ENCODE measurements around the gene ANO2.

The ANO2 gene

DNA sequence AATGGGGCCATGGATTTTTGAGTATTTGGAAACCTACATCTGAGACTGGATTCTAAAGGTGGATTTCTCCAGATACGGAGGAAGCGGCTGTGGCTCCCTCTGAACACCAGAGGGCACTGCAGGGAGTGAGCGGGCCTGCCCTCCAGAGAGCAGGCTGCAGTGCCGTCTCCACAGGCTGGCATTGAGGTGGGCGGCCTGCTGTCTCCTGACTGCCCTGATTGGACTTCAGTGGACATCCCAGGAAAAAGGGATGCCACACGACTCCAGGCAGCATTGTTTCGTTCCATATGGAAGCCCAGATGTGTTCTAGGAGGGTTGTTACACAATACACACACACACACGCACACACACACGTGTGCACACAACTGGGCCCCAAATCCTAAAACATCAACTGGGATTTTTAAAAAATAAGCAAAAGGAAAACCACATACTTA, 20.9 kb upstream of the ANO2 start:
- FAIRE-seq (peak; percentile 56), DNase-seq (ENCODE audit: extremely low spot score, insufficient read length, low read depth) (peak; percentile 42)

DNA sequence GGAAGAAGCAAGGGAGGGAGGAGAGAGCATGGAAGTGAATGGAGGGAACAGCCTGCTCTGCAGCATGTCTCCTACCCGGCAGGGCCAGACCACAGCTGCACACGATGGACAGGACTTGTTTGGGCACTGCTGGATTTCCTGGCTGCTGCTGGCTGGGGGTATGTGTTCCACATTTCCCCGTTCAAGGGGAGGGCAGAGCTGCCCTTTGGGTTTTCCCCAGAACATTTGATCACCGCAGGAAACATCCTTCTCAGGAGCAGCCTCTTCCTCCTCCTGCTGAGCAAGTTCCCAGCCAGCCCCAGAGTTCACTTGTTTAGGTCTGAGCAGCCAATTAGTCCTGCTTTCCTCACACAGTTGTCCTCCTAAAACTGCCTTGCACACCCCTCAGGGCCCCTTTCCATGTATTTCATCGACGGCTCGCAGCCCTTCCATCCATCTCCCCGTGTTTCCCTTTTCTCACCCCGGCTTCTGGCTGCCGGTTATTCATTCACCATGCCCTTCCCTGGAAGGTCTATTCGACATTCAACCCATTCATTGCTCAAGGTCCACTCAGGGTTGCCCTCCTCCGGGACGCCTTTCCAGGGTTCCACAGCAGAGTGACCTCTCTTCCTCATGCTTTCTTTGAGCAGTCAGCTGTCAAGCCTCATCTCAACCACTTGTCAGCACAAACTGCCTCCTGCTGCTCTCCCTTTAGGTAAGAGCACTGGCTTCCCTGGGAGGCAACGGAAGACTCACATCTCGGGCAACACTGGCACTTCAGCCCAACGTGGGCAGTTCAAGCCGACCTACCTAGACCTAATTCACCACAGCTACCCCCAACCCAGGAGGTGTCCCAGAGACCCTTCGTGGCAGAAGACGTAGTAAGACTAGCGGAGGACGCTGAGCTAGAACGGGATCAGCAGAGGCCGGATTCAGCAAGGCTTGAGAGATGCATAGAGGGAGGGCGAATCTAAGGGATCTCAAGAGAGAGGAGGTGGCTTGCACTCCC, 20.1 kb upstream of the ANO2 start:
- DNase-seq (ENCODE audit: extremely low spot score, insufficient read length, low read depth) (no peak), FAIRE-seq (no peak)

GRCh38 chr12:5963515-5963914, 18.5 kb upstream of the ANO2 start:
- no peak for FAIRE-seq
- no peak for DNase-seq (ENCODE audit: extremely low spot score, insufficient read length, low read depth)

- FAIRE-seq (no peak), DNase-seq (ENCODE audit: extremely low spot score, insufficient read length, low read depth) (no peak)
These were observed 15.7 kb upstream of the ANO2 start for GRCh38 chr12:5960783-5961182.

DNA sequence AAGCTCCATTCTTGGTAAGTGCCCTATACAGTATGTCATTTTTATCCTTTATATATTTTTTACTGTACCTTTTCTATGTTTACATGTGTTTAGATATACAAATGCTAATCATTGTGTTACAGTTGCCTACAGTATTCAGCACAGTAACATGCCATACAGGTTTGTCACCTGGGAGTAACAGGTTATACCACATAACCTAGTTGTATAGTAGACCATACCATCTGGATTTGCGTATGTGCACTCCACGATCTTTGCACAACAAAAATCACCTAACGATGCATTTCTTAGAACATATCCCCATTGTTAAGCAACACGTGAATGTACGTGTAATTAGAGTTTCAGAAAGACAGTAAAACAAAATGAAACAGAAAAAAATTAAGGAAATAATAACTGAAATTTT, 11.9 kb upstream of the ANO2 start:
- FAIRE-seq (no peak), DNase-seq (ENCODE audit: extremely low spot score, insufficient read length, low read depth) (no peak)

DNA sequence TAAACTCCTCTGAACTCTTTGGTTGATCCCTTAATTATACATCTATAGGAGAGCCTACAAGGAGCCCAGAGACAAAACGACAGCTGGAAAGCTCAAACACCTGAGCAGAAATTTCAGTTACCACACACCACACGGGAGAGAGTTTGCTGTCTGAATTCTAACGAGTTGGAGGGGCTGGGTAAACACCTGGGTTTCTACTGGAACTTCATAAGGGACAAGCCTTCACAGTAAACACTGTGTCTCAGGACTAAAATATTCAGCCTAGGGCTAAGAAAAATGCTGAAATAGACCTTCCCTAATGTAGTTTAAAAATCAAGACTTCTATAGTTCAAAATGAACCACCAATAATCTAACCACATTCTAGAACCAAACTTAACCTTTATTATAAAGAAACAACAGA, 9.6 kb upstream of the ANO2 start:
- no peak for DNase-seq (ENCODE audit: extremely low spot score, insufficient read length, low read depth)
- no peak for FAIRE-seq

DNA sequence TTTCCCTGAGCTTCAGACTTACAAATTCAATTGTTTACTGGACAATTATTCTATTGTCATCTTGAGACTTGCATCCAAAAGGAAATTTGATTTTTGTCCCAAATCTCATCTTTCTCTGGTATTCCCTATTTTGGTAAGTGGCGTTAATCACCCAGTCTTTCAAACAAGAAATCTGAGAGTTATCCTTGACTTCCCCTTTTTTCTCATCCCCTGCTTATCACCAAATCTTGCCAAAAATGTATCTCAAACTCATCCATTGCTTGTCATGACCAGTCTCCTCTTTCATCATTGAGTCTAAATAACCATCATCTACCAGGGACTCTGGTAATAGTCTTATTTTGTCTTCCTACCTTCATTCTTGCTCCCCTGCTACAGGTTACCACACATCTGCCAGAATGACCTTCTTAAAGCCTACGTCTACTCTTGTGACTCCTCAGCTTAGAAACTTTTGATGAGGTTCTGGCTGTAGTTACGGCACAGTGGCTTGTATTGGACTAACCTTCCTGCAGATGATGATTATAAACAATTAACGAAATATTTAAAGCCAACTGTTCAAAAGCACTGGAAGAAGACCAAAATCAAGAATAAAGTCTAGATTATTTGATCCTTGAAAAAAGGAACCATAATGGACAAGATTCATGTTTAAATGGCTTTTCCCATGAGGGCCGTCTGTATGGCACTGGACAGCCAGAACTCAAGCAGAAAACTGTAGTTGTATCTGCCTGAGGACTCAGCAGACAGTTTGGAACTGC, 9.0 kb upstream of the ANO2 start:
- FAIRE-seq (no peak), DNase-seq (ENCODE audit: extremely low spot score, insufficient read length, low read depth) (no peak)

- FAIRE-seq (no peak), DNase-seq (ENCODE audit: extremely low spot score, insufficient read length, low read depth) (no peak)
These were observed 7.0 kb upstream of the ANO2 start for GRCh38 chr12:5952031-5952430.

GRCh38 chr12:5948696-5949095, 3.6 kb upstream of the ANO2 start:
- no peak for FAIRE-seq
- no peak for DNase-seq (ENCODE audit: extremely low spot score, insufficient read length, low read depth)

DNA sequence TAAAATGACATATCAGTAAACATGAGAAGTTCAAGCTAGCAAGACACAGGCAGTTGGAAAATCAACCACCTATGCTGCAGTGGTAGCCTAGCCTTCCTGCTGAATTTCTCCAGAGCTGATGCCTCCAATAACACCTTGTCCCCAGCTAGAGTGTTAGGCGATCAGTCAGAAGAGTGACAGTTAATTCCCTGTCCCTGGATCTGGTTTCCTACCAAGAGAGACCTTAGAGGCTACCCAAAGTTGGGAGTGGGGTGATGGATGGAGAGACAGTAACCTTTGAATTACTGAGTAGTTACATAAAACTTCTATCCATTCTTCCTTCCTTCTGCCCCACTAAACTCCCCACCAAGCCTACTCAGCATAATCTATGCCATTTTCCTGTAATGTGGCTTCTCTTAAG, 1.9 kb upstream of the ANO2 start:
- FAIRE-seq (no peak), DNase-seq (ENCODE audit: extremely low spot score, insufficient read length, low read depth) (no peak)

- DNase-seq (ENCODE audit: extremely low spot score, insufficient read length, low read depth), result no peak
- FAIRE-seq, result no peak
These were observed 1.3 kb upstream of the ANO2 start for GRCh38 chr12:5946388-5946787.

GRCh38 chr12:5944688-5945070, 380 bp downstream of the ANO2 start:
- DNase-seq (ENCODE audit: extremely low spot score, insufficient read length, low read depth) (no peak), FAIRE-seq (no peak)

GRCh38 chr12:5944053-5944452, 1.0 kb downstream of the ANO2 start:
- no peak for FAIRE-seq

DNA sequence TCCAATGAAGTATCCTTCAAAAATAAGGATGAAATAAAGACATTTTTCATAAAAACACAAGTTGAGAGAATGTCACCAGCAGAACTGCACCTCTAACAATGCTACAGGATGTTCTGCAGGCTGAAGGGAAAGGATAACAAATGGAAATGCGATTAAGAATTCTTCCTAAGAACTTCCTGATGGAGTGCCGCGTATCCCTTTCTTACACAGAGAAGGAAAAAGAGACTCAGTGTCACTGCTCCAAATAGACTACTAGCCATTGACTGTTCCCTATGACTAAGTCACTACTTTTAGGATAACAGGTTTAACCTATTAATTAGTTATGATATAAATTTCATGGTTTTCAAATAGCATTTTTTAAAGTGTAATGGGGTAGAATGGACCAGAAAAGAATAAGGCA, 3.2 kb downstream of the ANO2 start:
- no peak for FAIRE-seq
- no peak for DNase-seq (ENCODE audit: extremely low spot score, insufficient read length, low read depth)

More at GRCh38 chr12:5944053-5944452, 1.0 kb downstream of the ANO2 start:
- DNase-seq (ENCODE audit: extremely low spot score, insufficient read length, low read depth), result no peak

DNA sequence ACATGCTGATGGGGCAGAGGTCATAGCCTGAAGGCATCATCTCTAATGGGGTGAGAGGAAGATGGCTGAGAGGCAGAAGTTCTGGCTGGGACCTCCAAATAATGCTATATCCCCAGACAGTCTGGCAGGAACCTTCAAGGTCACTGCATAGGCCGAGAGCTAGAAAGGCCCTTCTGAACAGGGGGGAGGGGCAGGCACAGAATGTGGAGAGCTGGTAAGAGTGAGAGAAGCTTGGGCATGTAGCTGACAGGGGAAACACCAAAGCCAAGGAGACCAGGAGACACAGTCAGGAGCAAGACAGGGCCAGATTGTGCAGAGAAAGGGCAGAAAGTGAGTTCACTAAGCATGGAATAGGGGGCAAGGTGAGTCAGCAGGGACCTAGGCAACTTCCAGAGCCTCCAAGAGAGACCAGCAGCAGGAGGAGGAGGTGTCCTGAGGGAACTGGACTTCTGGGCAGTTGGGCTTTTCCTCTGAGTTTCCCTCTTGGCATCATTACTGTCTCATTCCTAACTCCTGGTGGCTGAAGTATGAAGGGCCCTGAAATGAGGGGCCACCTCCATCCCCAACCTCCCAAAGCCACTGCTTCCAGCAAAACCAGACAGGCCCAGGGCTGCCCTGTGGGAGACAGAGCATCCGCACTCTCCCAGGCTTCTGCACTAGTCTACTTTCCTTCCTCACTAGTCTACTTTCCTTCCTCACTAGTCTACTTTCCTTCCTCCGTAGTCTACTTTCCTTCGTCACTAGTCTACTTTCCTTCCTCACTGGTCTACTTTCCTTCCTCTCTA, 17.1 kb downstream of the ANO2 start:
- FAIRE-seq (no peak), DNase-seq (ENCODE audit: extremely low spot score, insufficient read length, low read depth) (no peak)

GRCh38 chr12:5925646-5926045, 19.4 kb downstream of the ANO2 start:
- DNase-seq (ENCODE audit: extremely low spot score, insufficient read length, low read depth) (no peak), FAIRE-seq (no peak)

GRCh38 chr12:5924342-5924741, 20.7 kb downstream of the ANO2 start:
- FAIRE-seq (no peak), DNase-seq (ENCODE audit: extremely low spot score, insufficient read length, low read depth) (no peak)

GRCh38 chr12:5923751-5924150, 21.3 kb downstream of the ANO2 start:
- FAIRE-seq, result no peak

DNA sequence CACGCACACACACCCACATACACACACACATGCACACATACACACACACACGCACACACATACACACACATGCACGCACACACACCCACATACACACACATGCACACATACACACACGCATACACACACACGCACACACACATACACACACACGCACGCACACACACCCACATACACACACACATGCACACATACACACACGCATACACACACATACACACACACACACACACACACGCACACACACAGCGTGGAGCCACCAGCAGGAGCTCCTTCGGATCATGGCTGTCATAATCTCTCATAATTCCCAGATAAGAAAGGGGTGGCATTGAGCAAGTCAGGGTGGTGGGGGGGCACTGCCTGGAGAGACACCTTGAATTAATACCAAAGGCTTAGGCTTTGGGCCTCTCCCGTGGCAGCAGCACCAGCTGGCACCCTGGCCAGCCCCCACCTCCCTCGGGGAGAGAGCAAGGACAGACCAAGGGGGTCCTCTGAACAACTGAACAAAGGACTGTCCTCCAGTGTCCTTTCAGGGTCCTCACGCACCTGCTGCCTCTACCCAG, 21.9 kb downstream of the ANO2 start:
- FAIRE-seq (no peak), DNase-seq (ENCODE audit: extremely low spot score, insufficient read length, low read depth) (no peak)

More at GRCh38 chr12:5923751-5924150, 21.3 kb downstream of the ANO2 start:
- DNase-seq (ENCODE audit: extremely low spot score, insufficient read length, low read depth), result no peak

All from GM18507 (cell line).